GM18499 (cell line): ENCODE results near the gene NUSAP1.
"Not testable (repeated sequence)": the region's sequence is repeated elsewhere in the genome, so short reads cannot be mapped to it uniquely, and the experiment has no call there.

ENCODE experiments used
- ATAC-seq: cut with Tn5 transposase; IDR thresholded peaks from one replicate; pipeline ENCODE4 v1.9.1; 2021; ENCODE audit warnings: moderate number of reproducible peaks; ENCODE audit not compliant: insufficient read depth, unreplicated experiment

NUSAP1 gene, protein sequence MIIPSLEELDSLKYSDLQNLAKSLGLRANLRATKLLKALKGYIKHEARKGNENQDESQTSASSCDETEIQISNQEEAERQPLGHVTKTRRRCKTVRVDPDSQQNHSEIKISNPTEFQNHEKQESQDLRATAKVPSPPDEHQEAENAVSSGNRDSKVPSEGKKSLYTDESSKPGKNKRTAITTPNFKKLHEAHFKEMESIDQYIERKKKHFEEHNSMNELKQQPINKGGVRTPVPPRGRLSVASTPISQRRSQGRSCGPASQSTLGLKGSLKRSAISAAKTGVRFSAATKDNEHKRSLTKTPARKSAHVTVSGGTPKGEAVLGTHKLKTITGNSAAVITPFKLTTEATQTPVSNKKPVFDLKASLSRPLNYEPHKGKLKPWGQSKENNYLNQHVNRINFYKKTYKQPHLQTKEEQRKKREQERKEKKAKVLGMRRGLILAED

DNA sequence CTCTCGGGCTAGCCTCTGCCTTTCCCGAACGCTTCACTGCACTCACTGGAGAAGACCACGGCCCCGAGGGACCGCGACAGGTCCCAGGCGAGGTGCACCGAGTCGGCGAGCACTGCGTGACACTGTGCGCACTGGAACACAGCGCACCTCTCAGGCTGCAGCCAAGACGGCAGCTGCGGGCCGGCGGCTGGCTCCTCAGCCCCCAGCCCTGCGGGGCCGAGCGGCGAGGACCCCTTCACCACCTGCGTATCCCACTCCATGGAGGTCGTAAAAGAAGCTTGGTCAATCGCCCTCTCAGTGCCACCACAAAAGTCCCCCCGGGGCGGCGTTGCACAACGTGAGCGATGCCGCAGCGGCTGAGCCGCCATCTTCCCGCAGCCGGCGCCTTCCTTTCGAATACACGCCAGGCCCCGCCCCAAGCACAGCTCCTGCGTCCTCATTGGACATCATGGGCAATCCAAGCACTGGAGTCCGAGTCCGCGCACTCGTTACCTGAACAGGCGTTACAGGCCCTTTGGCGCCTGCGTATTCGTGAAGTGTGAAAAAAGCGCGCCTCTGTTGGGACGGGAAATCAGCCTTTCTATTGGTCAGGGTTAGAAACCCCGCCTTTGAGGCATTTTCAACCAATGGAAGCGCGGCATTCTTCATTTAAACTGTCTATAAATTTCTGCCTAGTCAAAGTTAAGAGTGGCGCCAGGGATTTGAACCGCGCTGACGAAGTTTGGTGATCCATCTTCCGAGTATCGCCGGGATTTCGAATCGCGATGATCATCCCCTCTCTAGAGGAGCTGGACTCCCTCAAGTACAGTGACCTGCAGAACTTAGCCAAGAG is at the start of gene NUSAP1, which contains the start of gene OIP5:
Gene NUSAP1, plus strand, starts transcription at position 688 of the 832 bp plus-strand sequence. Its CDS starts 77 bp downstream, at position 765.
Gene OIP5, minus strand, starts transcription at position 398 of the 832 bp plus-strand sequence. Its CDS starts 30 bp downstream, at position 368.
- peak; percentile 69 for ATAC-seq

DNA sequence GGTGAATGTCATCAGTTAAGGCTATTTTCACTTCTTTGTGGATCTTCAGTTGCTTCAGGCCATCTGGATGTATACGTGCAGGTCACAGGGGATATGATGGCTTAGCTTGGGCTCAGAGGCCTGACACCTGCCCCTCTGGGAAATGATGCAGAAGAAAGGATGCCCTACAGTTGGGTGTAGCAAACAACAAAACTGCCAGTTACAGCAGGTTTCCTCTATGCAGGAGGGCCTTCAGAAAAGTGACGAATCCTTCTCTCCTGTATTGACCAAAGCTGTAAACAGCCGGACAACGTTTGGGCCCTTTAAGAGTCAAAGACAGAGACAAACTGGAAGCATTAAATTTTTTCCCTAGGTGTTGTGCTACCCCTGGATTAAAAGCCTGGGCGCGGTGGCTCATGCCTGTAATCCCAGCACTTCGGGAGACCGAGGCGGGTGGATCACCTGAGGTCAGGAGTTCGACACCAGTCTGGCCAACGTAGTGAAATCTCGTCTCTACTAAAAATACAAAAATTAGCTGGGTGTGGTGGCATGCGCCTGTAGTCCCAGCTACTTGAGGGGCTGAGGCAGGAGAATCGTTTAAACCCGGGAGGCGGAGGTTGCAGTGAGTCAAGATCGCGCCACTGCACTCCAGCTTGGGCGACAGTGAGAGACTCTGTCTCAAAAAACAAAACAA is 49.6 kb upstream of the NUSAP1 start:
- not testable (repeated sequence) for ATAC-seq

DNA sequence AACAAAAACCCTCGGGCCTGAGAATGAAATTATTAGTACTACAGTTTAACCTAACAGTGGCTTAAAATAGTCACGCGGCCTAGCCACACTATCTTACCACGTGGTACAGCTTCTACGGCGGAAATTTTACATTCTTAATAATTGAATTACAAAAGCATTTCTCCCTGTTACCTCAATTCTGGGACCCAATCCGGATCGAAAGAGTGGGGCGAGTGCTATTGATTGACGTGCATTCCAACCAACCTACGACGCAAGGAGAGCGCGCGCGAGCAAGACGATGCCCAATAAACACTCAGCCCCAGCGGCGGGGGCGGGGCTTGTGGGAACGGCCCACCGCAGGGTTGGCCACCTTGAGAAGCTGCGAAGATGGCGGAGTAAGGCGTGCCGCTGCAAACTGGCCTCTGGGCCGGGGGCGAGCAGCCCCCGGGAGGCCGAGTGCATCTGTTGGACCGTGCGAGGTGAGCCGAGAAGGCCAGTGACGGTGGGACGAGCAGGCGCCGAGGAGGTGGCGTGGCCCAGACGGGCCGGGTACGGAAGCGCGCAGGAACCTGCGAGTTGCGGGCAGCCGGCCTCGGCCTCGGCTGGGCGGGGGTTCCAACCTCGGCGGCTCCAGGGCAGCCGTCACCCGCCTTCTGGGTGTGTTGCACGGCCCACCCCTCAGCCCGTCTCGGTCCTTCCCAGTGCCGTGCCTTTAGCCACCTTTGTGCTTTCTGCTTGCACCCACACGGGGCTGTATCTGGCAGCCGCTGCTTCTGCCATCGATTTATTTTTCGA is 48.8 kb upstream of the NUSAP1 start:
- ATAC-seq = peak; percentile 79

DNA sequence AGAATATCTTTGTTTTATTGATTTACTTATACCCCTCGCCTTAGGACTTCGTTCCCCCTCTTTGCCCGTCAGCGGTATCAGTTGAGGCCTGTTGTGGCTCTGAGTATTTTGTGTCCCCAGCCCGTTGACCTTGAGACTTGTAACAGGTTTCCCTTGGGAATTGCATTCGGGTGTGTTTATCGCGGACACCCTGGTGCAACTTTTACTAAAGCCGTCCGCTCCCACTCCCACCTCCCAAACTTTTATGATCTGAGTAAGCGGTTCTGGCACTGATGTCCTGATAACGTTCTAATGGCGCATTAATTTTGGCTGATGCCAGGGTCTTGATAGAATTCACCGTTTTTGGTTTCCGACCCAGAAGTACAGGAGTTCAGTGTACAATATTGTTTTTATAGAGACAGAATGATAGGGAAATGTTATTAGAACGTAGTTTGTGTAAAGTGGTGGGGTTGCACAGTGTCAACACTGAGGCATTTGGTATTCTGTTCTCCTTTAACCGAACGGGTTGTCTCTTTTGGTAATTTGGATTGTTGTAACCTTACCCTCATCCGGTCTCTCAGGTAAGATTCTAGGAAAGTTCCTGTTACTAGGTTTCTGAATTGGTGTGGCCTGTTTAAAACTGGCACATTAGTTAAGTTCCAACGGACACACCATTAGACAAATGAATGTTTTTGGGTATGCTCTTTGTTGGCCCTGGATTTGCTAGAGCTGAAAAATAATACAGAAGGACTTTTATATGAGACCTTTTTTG is 48.1 kb upstream of the NUSAP1 start:
- ATAC-seq = no peak

DNA sequence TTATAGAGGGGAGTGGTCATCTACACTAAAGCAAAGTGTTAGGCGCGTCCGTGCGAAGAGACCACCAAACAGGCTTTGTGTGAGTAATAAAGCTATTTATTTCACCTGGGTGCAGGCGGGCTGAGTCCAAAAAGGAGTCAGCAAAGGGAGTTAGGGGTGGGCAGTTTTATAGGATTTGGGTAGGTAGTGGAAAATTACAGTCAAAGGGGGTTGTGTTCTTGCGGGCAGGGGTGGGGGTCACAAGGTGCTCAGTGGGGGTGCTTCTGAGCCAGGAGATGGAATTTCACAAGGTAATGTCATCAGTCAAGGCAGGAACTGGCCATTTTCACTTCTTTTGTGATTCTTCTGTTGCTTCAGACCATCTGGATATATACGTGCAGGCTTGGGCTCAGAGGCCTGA is 47.4 kb upstream of the NUSAP1 start:
- ATAC-seq = no peak

DNA sequence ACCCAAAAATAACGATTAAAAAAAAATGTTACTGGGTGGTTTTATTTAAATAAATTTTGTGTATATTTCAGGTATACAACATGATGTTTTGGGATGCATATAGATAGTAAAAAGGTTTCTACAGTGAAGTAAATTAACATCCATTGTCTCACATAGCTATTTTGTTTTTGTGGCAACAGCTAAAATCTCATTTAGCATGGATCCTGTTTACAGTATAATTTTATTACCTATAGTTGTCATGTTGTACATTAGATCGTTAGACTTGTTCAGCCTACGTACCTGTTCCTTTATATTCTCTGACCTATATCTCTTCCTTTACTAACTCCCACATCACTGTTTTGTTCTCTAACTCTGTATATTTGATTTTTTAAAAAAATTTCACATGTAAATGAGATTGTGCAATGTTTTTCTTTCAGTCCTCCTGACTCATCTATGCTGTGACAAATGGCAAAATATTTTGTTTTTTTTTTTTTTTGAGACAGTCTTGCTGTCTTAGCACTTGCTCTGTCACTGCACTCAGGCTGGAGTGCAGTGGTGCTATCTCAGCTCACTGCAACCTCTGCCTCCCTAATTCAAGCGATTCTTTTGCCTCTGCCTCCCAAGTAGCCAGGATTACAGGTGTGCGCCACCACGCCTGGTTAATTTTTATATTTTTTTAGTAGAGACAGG is 45.9 kb upstream of the NUSAP1 start:
- no peak for ATAC-seq

DNA sequence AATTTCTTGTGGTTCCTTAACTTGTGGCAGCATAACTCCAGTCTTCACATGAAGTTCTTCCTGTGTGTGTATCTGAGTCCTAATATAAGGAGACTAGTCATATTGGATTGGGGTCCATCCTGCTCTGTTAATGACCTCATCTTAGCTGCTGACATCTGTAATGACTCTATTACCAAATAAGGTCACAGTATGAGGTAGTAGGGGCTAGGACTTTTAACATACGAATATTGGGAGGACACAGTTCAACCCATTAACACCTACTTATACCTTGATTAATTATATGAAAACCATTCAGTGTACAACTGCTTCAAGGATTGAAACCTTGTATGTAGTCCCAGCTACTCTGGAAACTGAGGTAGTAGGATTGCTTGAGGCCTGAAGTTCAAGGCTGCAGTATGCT is 44.2 kb upstream of the NUSAP1 start:
- ATAC-seq = no peak

DNA sequence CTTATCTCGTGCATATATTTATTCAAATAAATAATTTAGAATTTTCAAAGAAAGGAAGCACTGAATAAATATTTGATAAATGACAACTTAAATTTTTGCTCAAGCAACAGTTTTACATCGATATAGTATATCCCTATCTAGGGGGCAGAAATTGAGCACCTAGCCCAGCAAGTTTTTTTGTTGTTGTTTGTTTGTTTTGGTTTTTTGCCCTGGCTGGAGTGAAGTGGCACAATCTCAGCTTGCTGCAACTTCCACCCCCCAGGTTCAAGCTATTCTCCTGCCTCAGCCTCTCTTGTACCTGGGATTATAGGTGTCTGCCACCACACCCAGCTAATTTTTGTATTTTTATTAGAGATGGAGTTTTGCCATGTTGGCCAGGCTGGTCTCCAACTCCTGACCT is 42.7 kb upstream of the NUSAP1 start:
- ATAC-seq = no peak

DNA sequence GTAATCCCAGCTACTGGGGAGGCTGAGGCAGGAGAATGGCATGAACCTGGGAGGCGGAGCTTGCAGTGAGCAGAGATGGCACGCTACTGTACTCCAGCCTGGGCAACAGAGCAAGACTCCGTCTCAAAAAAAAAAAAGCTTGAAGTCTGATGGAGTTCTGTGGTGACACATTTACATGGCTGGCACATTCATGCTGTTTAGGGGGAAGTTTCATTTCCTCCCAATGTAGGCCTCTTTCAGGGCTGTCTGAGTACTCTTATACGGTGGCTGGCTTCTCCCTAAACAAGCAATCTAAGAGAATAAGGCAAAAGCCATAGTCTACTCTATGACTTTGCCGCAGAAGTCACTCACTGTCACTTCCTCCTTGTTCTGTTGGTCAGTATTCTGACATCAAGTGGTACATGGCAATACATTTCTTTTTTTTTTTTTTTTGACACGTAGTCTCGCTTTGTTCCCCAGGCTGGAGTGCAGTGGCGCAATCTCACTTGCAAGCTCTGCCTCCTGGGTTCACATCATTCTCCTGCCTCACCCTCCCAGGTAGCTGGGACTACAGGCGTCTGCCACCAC is 41.5 kb upstream of the NUSAP1 start:
- ATAC-seq = no peak

DNA sequence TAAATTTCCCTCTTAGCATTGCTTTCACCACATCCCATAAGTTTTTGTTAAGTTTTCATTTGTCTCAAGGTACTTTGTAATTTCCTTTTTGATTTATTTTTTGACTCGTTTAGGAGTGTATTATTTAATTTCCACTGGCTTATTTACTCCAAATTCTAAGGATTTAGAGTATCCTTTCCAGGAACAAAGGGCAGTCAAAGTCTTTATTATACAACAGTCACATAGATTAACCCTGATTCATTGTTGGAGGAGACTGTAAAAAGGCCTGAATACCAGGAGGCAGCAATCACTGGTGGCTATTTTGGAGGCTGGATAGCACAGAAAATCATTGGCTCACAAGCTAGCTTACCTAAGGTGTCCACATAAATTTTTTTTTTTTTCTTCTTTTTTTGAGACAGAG is 40.2 kb upstream of the NUSAP1 start:
- ATAC-seq = no peak

DNA sequence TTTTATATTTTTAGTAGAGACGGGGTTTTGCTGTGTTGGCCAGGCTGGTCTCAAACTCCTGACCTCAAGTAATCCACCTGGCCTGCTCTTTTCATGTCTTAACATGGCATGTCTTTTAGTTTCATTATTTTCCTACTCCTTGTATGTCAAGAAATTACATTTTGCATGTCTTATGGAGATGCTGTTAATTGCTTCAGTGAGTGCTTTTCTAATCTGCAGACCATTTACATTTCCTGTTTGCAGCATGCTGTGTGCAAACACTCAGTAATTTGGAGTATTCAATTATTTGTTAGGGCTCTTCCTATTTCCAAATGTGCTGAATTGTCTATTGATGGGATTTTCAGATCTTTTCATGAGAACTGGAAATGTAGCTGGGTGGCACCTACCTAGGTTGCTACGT is 31.5 kb upstream of the NUSAP1 start:
- not testable (repeated sequence) for ATAC-seq

DNA sequence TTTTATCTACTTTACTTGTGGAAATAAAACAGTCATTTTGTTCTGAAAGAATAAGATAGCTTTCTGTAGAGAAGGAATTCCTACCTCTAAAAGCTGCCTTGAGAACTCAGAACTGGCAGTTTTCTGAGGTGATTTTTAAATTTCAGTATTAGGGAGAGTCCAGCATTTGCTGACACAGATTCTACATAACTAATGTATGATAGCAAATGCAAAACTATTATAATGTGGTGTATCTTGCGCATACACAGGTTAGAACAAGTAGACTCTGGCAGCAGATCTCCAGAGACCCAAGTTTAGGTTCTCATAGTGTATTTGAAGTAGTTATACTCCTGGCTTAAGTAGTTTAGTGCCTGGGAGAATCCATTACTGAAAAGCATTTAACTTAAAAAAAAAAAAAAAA is 31.1 kb upstream of the NUSAP1 start:
- no peak for ATAC-seq

DNA sequence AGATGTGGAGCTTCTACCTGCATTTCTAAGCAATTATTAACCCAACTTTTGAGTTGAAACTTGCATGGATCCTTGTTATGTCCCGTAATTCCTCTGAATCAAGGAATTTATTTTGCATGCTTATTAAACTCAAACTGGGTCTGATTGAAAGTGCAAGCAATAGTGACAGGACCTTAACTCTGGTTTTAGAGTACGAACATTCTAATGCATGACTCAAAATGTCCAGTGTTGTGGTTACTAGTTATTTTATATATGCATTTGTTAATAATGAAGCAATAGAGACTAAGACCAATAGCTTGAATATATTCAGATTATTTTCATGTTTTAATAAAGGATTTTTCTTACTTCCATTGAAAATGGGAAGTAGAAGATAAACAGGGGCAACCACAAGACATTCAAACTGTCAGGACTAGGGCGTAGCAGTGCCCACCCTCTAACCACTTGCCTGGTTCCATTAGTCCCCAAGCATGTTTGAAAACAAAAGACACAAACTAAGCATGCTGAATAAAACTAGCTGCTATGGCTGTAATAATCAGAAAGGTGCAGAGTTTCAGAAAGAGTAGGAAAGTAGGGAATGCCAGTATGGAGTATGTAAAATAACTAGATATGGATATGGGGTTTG is 28.4 kb upstream of the NUSAP1 start:
- no peak for ATAC-seq

DNA sequence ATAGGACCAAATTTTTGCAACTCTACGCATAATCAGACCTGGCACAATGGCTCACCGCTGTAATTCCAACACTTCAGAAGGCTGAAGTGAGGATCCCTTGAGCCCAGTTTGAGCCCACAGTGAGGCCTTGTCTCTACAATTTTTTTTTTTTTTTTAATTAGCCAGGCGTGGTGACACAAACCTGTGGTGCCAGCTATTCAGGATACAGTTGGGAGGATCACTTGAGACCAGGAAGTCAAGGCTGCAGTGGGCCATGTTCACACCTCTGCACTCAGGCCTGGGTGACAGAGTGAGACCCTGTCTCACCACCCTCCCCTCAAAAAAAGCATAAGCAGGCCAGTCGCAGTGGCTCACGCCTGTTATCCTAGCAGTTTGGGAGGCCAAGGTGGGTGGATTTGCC is 25.0 kb upstream of the NUSAP1 start:
- ATAC-seq = no peak

DNA sequence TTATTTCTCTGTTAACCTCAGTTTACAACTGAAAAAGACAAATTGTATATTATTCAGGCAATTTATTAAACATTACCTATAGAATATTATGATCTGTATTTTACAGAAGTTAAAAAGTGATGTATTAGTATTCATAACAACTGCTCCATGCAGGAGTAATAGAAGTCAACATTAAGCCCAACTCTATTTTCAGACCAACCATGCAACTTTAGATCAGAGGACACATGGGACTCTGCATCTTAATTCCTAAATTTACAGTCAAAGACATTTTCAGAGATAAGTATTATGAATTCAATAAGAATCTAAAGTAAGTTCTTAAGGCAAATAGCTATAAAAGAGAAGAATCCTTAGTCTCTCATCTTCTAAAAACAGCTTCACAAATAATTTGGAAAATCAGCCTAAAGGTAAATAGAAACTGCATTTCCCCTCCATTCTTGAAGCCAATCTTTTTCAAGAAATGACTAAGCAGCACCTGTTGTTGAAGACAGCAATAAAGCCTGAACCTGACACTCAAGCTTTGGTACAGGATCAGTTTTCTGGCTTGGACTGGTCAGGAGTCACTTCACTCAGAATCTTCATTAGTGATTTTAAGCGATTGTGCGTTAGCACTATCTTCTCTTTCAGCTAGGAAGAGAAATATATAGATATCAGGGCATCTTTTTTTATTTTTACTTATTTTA is 23.3 kb upstream of the NUSAP1 start:
- ATAC-seq = no peak

DNA sequence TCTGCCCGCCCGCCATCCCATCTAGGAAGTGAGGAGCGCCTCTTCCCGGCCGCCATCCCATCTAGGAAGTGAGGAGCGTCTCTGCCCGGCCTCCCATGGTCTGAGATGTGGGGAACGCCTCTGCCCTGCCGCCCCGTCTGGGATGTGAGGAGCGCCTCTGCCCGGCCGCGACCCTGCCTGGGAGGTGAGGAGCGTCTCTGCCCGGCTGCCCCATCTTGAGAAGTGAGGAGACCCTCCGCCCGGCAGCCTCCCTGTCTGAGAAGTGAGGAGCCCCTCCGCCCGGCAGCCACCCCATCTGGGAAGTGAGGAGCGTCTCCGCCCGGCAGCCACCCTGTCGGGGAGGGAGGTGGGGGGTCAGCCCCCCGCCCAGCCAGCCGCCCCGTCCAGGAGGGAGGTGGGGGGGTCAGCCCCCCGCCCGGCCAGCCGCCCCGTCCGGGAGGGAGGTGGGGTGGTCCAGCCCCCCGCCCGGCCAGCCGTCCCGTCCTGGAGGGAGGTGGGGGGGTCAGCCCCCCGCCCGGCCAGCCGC is 11.8 kb upstream of the NUSAP1 start:
- not testable (repeated sequence) for ATAC-seq

DNA sequence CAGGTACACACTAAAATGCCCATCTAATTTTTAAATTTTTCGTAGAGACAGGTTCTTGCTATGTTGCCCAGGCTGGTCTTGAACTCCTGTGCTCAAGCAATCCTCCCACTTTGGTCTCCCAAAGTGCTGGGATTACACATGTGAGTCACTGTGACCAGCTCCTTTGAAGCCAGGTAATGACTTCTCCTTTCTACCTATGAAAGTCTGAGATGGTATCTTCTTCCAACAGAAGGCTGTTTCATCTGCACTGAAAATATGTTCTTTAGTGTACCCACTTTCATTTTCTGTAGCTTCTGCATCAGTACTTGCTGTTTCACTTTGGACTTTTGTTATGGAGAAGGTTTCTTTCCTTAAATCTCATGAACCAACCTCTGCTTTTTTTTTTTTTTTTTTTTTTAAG is 9.1 kb upstream of the NUSAP1 start:
- ATAC-seq = no peak
